ENCODE measurements around the gene TBC1D17.

Gene TBC1D17

GRCh38 chr19:49875857-49876421 is 1.6 kb upstream of the TBC1D17 start:
- DNase-seq (ENCODE audit: low read depth in 2 of 2, low spot score in 1 of 2) = peak in 1 of 2 donors; percentile 36

DNA sequence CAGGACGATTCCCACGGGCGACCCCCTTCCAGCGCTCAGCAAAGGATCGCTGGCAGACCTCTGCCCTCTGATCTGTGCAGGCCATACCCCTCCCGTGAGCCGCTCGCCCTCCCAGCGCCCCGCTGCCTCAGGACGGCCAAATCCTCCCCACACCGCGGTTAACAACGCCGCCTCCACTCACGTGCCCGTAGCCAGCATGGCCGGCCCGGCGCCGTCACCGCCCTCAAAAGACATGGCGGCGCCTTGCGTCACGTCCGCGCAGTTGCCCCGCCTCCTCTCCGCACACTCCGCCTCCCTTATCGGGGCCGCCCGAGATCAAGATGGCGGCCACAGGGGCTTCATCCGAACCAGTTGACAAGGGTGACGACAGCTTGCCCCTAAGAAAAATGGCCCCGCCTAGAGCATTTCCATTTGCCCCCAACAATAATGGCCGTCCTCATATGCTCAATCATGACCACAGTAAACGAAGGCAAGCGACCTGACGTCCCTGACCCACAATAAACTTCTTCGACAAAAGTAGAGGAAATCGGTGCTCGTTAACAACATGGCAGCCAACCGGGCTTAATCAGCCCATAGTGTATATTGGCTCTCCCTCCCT is 981 bp upstream of the TBC1D17 start:
- DNase-seq (ENCODE audit: low read depth in 2 of 2, low spot score in 1 of 2) = peak; percentile 96

DNA sequence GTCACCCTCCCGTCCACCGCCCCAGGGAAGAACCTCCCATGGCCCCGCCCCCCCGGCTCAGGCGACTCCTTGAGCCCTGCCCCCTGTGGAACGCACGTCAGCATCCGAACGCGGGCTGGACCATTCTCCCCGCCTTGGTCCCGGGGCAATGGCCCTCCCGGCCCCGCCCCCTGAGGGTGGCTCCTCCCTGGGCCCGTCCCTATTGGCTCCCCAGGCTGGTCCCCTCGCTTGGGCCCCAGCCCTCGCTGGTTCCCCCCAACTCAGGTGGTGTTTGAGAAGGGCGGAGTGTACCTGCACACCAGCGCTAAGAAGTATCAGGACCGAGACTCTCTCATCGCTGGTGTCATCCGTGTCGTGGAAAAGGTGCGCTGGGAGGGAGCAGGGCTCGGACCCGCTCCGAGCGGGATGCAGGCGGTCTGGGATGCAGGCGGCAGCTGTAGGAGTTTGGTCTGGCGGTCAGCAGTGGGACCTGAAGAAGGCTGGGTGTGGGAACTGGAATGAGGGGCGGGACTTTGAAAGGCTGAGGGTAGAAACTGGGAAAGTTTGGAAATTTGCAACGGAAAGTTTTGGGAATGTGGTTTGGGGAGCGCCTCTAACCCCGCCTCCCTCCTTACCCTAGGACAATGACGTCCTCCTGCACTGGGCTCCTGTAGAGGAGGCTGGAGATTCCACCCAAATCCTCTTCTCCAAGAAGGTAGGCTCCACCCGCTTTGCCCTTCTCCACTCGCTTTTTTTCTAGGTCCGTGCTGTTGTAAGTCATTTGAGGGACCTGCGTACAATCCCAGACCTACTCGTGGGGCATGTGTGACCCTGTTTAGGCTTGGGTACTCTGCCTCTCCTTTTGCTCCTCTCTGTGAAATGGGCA is 609 bp downstream of the TBC1D17 start:
- DNase-seq (ENCODE audit: low read depth in 2 of 2, low spot score in 1 of 2) = peak; percentile 95 to 96

DNA sequence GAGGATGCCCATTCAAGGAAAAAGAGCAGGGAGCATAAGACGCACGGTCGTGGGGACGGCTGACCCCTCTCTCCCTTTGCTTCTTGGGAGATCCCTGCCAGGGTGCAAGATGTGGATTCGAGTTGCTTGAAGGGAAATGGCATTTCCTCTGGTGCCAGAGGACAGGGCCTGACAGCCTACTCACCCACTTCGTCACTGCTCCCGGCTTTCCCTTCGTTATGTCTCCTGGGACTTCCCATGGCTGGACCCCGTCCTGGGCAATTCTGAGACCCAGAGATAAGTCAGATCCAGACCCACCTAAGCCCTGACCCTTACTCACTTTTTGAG is 1.2 kb downstream of the TBC1D17 start:
- DNase-seq (ENCODE audit: low read depth in 2 of 2, low spot score in 1 of 2) = no peak

DNA sequence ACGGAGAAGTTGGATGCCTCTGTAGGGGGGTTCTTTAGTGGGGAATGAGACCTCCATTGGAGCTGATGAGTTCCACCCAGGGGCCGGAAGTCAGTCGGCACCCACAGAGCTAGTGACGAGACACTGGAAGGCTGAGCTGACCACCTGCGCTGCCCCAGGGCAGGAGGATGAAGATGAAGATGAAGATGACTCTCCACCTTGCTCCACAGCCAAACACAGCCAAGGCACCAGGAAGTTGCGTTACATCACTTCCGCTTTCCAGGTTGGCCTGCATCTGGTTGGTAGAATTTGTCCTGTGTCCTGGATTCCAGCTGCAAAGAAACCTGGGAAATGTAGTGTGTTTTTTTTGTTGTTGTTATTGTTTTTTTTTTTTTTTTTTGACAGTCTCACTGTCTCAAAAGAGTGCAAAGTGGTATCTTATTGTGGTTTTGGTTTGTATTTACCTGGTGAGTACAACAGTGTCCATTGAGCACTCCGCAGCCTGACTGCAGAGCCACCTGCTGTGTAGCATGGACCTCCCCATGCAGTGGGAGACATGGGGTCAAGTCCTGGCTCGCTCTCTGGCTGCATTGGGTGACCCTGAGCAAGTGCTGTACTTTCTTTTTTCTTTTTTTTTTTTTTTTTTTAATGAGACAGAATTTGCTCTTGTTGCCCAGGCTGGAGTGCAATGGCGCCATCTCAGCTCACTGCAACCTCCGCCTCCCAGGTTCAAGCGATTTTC is 1.9 kb downstream of the TBC1D17 start:
- DNase-seq (ENCODE audit: low read depth in 2 of 2, low spot score in 1 of 2) = no peak

DNA sequence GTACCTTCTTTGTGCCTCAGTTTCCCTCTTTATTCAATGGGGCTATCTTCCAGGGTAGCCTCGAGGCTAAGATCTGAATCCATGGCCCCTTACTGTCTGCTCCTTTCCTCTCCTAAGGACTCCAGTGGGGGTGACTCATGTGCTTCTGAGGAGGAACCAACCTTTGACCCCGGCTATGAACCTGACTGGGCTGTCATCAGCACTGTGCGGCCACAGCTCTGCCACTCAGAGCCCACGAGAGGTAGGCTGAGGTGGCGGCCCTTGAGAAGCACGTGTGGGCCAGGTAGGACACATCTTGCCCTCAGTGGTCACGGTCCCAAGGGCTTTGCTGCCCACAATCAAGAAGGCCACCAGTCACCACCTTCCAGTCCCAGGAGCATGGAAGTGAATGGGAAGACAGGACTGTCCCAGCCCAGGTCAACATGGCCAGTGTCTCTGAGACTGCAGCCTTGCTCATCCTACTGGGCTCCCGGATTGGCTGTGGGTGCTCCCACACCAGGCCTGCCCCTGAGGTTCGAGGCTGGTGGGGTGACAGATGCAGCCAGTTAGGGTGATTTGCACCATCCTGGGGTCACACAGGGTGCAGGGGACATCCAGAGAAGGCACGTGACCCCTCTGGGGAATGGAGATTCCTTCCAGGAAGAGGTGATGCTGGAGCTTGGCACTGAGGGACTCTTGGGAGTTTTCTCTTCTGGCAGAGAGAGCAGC is 2.8 kb downstream of the TBC1D17 start:
- DNase-seq (ENCODE audit: low read depth in 2 of 2, low spot score in 1 of 2) = no peak

- DNase-seq (ENCODE audit: low read depth in 2 of 2, low spot score in 1 of 2) = no peak
Measured at GRCh38 chr19:49881186-49881585, 3.7 kb downstream of the TBC1D17 start.

GRCh38 chr19:49881672-49882394 is 4.3 kb downstream of the TBC1D17 start:
- DNase-seq (ENCODE audit: low read depth in 2 of 2, low spot score in 1 of 2) = no peak

- DNase-seq (ENCODE audit: low read depth in 2 of 2, low spot score in 1 of 2) = no peak
Measured at GRCh38 chr19:49882643-49883042, 5.1 kb downstream of the TBC1D17 start.

- DNase-seq (ENCODE audit: low read depth in 2 of 2, low spot score in 1 of 2) = no peak
Measured at GRCh38 chr19:49883094-49883493, 5.6 kb downstream of the TBC1D17 start.

DNA sequence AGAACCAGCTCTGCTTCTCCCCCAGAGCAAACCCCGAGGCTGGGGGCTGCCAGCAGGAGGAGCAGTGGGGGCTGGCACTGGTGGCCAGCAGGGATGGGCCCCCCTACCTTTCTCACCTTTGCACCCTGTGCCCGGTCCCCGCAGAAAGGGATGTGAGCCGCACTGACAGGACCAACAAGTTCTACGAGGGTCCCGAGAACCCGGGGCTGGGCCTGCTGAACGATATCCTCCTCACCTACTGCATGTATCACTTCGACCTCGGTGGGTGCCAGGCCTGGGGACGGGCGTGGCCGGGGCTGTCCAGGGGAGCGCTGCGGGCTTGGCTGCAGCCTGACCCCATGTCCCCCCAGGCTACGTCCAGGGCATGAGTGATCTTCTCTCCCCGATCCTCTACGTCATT is 6.6 kb downstream of the TBC1D17 start:
- DNase-seq (ENCODE audit: low read depth in 2 of 2, low spot score in 1 of 2) = no peak

DNA sequence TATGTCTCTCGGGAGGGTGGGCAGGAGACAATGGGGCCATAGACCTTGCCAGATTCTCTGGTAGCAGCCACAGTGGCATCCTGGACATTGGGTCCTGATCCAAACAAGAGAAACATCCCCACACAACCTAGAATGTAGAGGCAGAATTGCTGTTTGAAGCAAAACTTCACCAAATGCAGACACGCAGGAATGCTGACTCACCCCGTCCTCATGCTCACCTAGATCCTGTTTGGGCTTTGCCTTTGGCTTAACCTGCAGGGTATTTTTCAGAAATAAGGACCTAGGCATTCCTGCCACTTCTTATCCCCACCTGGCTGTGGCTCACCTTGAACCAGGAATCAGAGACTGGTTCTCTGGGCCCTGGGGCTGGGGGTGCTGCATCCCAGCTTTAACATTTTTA is 7.3 kb downstream of the TBC1D17 start:
- no peak for DNase-seq (ENCODE audit: low read depth in 2 of 2, low spot score in 1 of 2)

DNA sequence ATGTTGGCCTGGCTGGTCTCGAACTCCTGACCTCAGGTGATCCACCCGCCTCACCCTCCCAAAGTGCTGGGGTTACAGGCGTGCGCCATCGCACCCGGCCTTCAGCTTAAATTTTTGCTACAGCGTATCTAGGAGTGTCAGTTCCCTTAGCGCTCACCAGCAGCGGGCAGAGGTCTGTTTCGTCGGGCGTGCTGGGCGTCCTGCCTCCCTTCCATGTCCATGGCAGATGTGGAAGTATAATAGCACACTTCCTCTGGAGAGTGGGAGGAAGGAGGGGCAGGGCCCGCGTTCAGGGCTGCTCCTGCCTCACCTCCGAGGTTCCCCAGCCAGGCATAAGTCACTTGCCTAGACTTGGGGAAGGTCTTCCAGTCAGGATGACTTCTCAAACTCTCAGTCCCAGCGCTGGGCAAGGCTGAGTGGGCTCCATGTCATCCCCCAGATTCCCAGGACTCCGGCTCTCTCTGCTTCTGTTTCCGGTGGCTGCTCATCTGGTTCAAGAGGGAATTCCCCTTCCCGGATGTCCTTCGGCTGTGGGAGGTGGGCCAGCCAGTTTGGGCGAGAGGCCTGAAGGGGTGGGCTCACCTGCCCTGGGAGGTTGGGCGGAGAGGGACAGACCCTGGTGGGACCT is 9.6 kb downstream of the TBC1D17 start:
- DNase-seq (ENCODE audit: low read depth in 2 of 2, low spot score in 1 of 2) = no peak

DNA sequence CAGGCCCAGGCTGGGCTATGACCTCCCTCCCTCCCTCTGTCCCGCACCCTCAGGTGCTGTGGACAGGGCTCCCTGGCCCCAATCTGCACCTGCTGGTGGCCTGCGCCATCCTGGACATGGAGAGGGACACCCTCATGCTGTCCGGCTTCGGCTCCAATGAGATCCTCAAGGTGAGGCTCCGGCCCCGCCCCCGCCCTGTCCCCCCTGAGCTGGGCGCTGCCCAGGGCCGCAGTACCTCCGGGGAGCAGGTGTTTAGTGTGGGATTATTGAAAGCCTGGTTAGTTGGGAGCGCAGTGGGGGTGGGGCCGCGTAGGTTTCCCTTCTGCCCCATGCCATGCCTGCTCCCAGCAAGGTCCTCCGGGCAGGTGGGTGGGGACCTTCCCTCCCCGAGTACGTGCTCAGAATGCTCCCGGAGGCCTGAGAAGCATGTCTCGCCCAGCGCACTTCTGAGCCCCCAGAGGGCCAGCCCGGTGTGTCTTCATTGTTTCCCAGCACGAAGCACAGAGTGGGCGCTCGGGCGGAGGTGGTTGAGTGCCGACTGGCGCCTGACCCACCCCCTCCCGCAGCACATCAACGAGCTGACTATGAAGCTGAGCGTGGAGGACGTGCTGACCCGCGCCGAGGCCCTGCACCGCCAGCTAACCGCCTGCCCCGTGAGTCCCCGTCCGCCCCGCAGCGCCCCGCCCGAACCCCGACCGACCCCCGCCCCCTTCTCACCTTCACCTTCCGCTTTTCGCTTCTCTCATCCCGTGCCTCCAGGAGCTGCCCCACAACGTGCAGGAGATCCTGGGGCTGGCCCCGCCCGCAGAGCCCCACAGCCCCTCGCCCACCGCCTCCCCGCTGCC is 10.4 kb downstream of the TBC1D17 start:
- DNase-seq (ENCODE audit: low read depth in 2 of 2, low spot score in 1 of 2) = no peak

DNA sequence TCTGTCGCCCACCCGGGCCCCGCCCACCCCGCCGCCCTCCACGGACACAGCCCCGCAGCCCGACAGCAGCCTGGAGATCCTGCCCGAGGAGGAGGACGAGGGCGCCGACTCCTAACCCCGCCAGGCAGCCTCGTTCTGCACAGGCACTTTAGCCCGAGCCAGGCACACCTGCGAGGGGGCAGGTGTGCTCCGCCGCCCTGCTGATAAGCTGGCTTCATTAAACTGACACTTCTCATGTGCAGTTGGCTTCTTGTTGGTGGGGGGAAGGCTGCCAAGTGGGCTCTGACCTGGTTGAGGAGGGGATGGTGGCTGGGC is 11.0 kb downstream of the TBC1D17 start:
- no peak for DNase-seq (ENCODE audit: low read depth in 2 of 2, low spot score in 1 of 2)

GRCh38 chr19:49889038-49889686 is 11.7 kb downstream of the TBC1D17 start:
- DNase-seq (ENCODE audit: low read depth in 2 of 2, low spot score in 1 of 2) = no peak

DNA sequence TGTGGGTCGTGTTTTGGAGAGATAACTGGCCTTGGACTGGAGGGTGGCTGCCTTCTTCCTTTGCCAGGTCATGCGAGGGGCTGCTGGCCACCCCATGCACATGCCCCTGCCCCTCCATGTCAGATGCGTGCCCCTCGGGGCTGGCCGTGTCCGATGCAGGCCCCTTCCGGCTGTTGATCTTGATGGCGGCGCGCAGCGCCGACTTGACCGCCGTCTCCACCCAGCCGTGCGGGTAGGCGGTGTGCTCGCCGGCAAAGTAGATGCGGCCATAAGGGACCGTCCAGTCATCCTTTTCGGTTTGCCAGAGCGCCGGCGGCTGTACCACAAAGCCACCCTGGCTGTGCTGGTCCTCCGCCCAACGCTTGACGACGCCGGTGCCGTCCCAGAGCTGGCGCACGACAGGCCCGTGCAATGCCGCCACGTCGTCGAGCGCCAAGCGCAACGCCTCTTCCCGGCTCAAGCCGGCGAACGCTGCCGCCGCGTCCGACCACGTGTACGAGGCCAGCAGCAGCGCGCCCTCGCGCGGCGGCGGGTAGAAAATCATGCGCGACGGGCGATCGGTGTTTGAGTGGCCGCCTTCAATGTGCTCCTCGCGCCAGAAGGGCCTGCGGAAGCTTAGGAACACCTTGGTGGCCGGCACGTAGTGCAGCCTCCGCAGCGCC is 12.3 kb downstream of the TBC1D17 start:
- peak; percentile 36 to 47 for DNase-seq (ENCODE audit: low read depth in 2 of 2, low spot score in 1 of 2)
